Measurements from ENCODE around the gene RPS10.

DNA sequence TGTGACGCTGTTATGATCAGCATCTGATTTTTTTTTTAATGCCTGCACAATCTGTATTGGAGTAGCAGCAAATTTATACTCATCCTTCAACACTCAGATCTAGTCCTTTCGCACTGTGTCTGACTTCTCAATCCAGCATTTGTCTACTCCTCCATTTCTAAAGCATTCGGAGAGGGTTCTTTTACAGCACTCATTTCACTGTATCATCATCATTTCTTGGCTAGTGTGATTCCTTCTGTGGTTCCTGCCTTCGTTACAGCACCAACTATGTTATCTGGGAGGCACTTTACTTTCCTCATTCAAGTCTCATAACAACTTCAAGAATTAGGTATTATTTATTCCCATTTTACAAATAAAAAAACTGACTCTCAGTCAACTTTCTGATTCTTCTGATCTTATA, 51.4 kb downstream of the RPS10 start:
- TF ChIP-seq, protein P1, sequence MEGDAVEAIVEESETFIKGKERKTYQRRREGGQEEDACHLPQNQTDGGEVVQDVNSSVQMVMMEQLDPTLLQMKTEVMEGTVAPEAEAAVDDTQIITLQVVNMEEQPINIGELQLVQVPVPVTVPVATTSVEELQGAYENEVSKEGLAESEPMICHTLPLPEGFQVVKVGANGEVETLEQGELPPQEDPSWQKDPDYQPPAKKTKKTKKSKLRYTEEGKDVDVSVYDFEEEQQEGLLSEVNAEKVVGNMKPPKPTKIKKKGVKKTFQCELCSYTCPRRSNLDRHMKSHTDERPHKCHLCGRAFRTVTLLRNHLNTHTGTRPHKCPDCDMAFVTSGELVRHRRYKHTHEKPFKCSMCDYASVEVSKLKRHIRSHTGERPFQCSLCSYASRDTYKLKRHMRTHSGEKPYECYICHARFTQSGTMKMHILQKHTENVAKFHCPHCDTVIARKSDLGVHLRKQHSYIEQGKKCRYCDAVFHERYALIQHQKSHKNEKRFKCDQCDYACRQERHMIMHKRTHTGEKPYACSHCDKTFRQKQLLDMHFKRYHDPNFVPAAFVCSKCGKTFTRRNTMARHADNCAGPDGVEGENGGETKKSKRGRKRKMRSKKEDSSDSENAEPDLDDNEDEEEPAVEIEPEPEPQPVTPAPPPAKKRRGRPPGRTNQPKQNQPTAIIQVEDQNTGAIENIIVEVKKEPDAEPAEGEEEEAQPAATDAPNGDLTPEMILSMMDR (IDR thresholded peaks at IDR 0.05; ENCODE audit: insufficient read depth, low read length, poor library complexity, severe bottlenecking) = no peak
- TF ChIP-seq EZH2phosphoT487 (conservative IDR thresholded peaks at IDR 0.05; ENCODE audit: low read length) = no peak

Measured in SU-DHL-6 (cell line).